H9 (cell line): ENCODE results near the gene LPGAT1. TPM values are rescaled to one million over a fixed set of nuclear protein-coding genes. Genes with fewer than 3 reads are reported as not detected.

Experiments
- DNase-seq: peaks from one replicate; pipeline ENCODE4 v3.0.0-alpha.2; 2017
- H2AFZ ChIP-seq: one replicate; pipeline ENCODE4 v1.6.1; 2013; ENCODE audit warnings: mild to moderate bottlenecking, low read length, control low read depth, moderate library complexity
- H2AK5ac ChIP-seq: 2 replicates; pipeline ENCODE4 v1.6.1; 2013; ENCODE audit warnings: low read length, control low read depth, mixed read lengths; ENCODE audit not compliant: insufficient read length
- H2BK120ac ChIP-seq: one replicate; pipeline ENCODE4 v1.6.1; 2013; ENCODE audit warnings: low read depth, mild to moderate bottlenecking, low read length, control low read depth, inconsistent platforms; ENCODE audit not compliant: poor library complexity, severe bottlenecking
- H2BK12ac ChIP-seq: 2 replicates; pipeline ENCODE4 v1.6.1; 2013; ENCODE audit warnings: low read length, control low read depth, mixed read lengths, low read depth; ENCODE audit not compliant: insufficient read length
- H2BK15ac ChIP-seq: 2 replicates; pipeline ENCODE4 v1.6.1; 2013; ENCODE audit warnings: low read depth, low read length, control low read depth
- H2BK20ac ChIP-seq: one replicate; pipeline ENCODE4 v1.6.1; 2013; ENCODE audit warnings: low read depth, mild to moderate bottlenecking, low read length, control low read depth, inconsistent platforms; ENCODE audit not compliant: poor library complexity, severe bottlenecking
- H2BK5ac ChIP-seq: 2 replicates; pipeline ENCODE4 v1.6.1; 2013; ENCODE audit warnings: low read length, control low read depth, mixed read lengths; ENCODE audit not compliant: insufficient read length
- H3K14ac ChIP-seq: 2 replicates; pipeline ENCODE4 v1.6.1; 2013; ENCODE audit warnings: low read length, control low read depth; ENCODE audit not compliant: insufficient read depth
- H3K18ac ChIP-seq: 2 replicates; pipeline ENCODE4 v1.6.1; 2013; ENCODE audit warnings: low read depth, mild to moderate bottlenecking, mixed read lengths, low read length, control low read depth; ENCODE audit not compliant: insufficient read length
- H3K23ac ChIP-seq: 2 replicates; pipeline ENCODE4 v1.6.1; 2013; ENCODE audit warnings: low read length, control low read depth, mixed read lengths, low read depth; ENCODE audit not compliant: insufficient read length
- H3K23me2 ChIP-seq: 2 replicates; pipeline ENCODE4 v1.6.1; 2013; ENCODE audit warnings: low read depth, mild to moderate bottlenecking, mixed read lengths, low read length, control low read depth; ENCODE audit not compliant: insufficient read length, poor library complexity, severe bottlenecking
- H3K27ac ChIP-seq: 2 replicates; pipeline ENCODE4 v1.5.1; 2013; ENCODE audit warnings: low read length, control low read depth, mixed read lengths, low read depth; ENCODE audit not compliant: insufficient read length
- H3K27me3 ChIP-seq: 2 replicates; pipeline ENCODE4 v1.6.1; 2013; ENCODE audit warnings: low read length, control low read depth, inconsistent platforms; ENCODE audit not compliant: insufficient read depth
- H3K4ac ChIP-seq: 2 replicates; pipeline ENCODE4 v1.6.1; 2013; ENCODE audit warnings: low read depth, mild to moderate bottlenecking, control low read depth, inconsistent platforms, low read length, moderate library complexity
- H3K4me1 ChIP-seq: 2 replicates; pipeline ENCODE4 v1.6.1; 2013; ENCODE audit warnings: low read length, control low read depth, inconsistent platforms; ENCODE audit not compliant: insufficient read depth
- H3K4me2 ChIP-seq: 2 replicates; pipeline ENCODE4 v1.6.1; 2013; ENCODE audit warnings: low read length, control low read depth, mixed read lengths; ENCODE audit not compliant: insufficient read length, insufficient read depth
- H3K56ac ChIP-seq: 2 replicates; pipeline ENCODE4 v1.6.1; 2013; ENCODE audit warnings: low read depth, mild to moderate bottlenecking, mixed read lengths, low read length, control low read depth; ENCODE audit not compliant: insufficient read length
- H3K79me1 ChIP-seq: 2 replicates; pipeline ENCODE4 v1.6.1; 2013; ENCODE audit warnings: low read depth, mild to moderate bottlenecking, moderate library complexity, low read length, control low read depth, inconsistent platforms; ENCODE audit not compliant: insufficient read depth, poor library complexity, severe bottlenecking
- H3K79me2 ChIP-seq: 2 replicates; pipeline ENCODE4 v1.6.1; 2013; ENCODE audit warnings: low read length, control low read depth, inconsistent platforms; ENCODE audit not compliant: insufficient read depth
- H3K9ac ChIP-seq: 2 replicates; pipeline ENCODE4 v1.6.1; 2013; ENCODE audit warnings: low read length, control low read depth, mixed read lengths; ENCODE audit not compliant: insufficient read length; ENCODE audit errors: extremely low read depth
- H3K9me3 ChIP-seq: one replicate; pipeline ENCODE4 v1.6.1; 2013; ENCODE audit warnings: low read depth, low read length, inconsistent platforms; ENCODE audit not compliant: control insufficient read depth
- H3T11ph ChIP-seq: one replicate; pipeline ENCODE4 v1.6.1; 2013; ENCODE audit warnings: mild to moderate bottlenecking, low read length, control low read depth, inconsistent platforms
- H4K20me1 ChIP-seq: one replicate; pipeline ENCODE4 v1.6.1; 2013; ENCODE audit not compliant: control insufficient read depth, insufficient read length, insufficient read depth
- H4K5ac ChIP-seq: 2 replicates; pipeline ENCODE4 v1.6.1; 2013; ENCODE audit warnings: low read depth, mild to moderate bottlenecking, mixed read lengths, low read length, control low read depth; ENCODE audit not compliant: insufficient read length
- H4K8ac ChIP-seq: replicated peaks from 2 replicates; pipeline ENCODE4 v1.6.1; 2013; ENCODE audit warnings: low read length, control low read depth, mixed read lengths, low read depth; ENCODE audit not compliant: insufficient read length
- H4K91ac ChIP-seq: 2 replicates; pipeline ENCODE4 v1.6.1; 2013; ENCODE audit warnings: low read depth, mild to moderate bottlenecking, moderate library complexity, mixed read lengths, low read length, control low read depth; ENCODE audit not compliant: insufficient read length
- H3K27ac Mint-ChIP-seq, 3 experiments: 2 replicates in 2 of 3; 3 replicates in 1 of 3; pipeline ENCODE4 v1.8.0; 2020 to 2021; ENCODE audit warnings: mixed read lengths in 3 of 3, mild to moderate bottlenecking in 1 of 3, moderate library complexity in 1 of 3
- H3K27me3 Mint-ChIP-seq: 2 replicates; pipeline ENCODE4 v1.8.0; 2021; ENCODE audit warnings: low read depth, mild to moderate bottlenecking, moderate library complexity, mixed read lengths
- H3K36me3 Mint-ChIP-seq, 3 experiments: 2 replicates in 2 of 3; 3 replicates in 1 of 3; pipeline ENCODE4 v1.8.0; 2020 to 2021; ENCODE audit warnings: low read depth in 3 of 3, mixed read lengths in 3 of 3; ENCODE audit not compliant: insufficient read depth in 1 of 3
- H3K4me1 Mint-ChIP-seq, 2 experiments: 2 replicates each; pipeline ENCODE4 v1.8.0; 2020; ENCODE audit warnings: mixed read lengths in 2 of 2
- H3K4me3 Mint-ChIP-seq, 2 experiments: 2 replicates in 1 of 2; 3 replicates in 1 of 2; pipeline ENCODE4 v1.8.0; 2020 to 2021; ENCODE audit warnings: mild to moderate bottlenecking in 2 of 2, mixed read lengths in 2 of 2, moderate library complexity in 1 of 2
- H3K9me3 Mint-ChIP-seq, 2 experiments: 2 replicates in 1 of 2; 3 replicates in 1 of 2; pipeline ENCODE4 v1.8.0; 2020; ENCODE audit warnings: mild to moderate bottlenecking in 2 of 2, mixed read lengths in 2 of 2, moderate library complexity in 1 of 2
- WGBS: extraction: QIAGEN DNeasy Blood & Tissue Kit; methylation state at CpG from one replicate; pipeline ENCODE4 v1.1.7; 2013; ENCODE audit warnings: missing lambda C conversion rate, low lambda C conversion rate, mixed read lengths; ENCODE audit not compliant: insufficient read length; ENCODE audit errors: extremely low coverage; 5-methylcytosine and 5-hydroxymethylcytosine counted together
- total RNA-seq: library from RNA; stranded (reverse); gene quantifications from 2 replicates; pipeline ENCODE4 v1.2.1, GENCODE V29; 2021
- TF ChIP-seq, protein P1 (sequence below): fragments of 200-600 bp; sonication (generic); conservative IDR thresholded peaks from 3 replicates; pipeline ENCODE4 v1.8.0; 2021; ENCODE audit warnings: antibody characterized with exemption, mild to moderate bottlenecking

LPGAT1 gene
- total RNA-seq, 1 experiment from 2014 or later, result 12.2 TPM

- no peak overlapping the region for H3K4me2 ChIP-seq
- no CpG with 5 or more reads among the region's 3 CpGs for WGBS
Measured at GRCh38 chr1:211741788-211742187, 88.8 kb downstream of the LPGAT1 start.

More at GRCh38 chr1:211741788-211742187, 88.8 kb downstream of the LPGAT1 start:
- H3K27me3 Mint-ChIP-seq, result no peaks in the 10 kb centered on the region
- Histone ChIP-seq H3T11ph (no peak overlapping the region), H3K18ac (no peak overlapping the region), H4K91ac (no peak overlapping the region), H3K27me3 (no peaks in the 10 kb centered on the region), H2BK15ac (no peak overlapping the region), H2BK12ac (no peak overlapping the region), H3K27ac (no peak overlapping the region), H4K20me1 (no peaks in the 10 kb centered on the region), H4K5ac (no peak overlapping the region), H2BK120ac (no peak overlapping the region), H3K79me1 (no peaks in the 10 kb centered on the region), H3K23ac (no peak overlapping the region), H3K56ac (no peak overlapping the region), H3K9me3 (no peaks in the 10 kb centered on the region), H2BK5ac (no peak overlapping the region), H3K4ac (no peak overlapping the region), H3K79me2 (no peaks in the 10 kb centered on the region), H4K8ac (no peak overlapping the region), H2AFZ (no peak overlapping the region), H3K4me1 (no peaks in the 10 kb centered on the region), H3K14ac (no peak overlapping the region), H2BK20ac (no peak overlapping the region), H3K23me2 (no peaks in the 10 kb centered on the region), H2AK5ac (no peak overlapping the region), H3K9ac (no peak overlapping the region)
- no peak overlapping the region for H3K4me3 Mint-ChIP-seq
- no peaks in the 10 kb centered on the region for H3K9me3 Mint-ChIP-seq
- H3K27ac Mint-ChIP-seq, result no peak overlapping the region
- DNase-seq, result no peak
- peaks cover 12 to 18% of the 10 kb centered on the region in 2 experiments for H3K4me1 Mint-ChIP-seq
- TF ChIP-seq, protein P1, sequence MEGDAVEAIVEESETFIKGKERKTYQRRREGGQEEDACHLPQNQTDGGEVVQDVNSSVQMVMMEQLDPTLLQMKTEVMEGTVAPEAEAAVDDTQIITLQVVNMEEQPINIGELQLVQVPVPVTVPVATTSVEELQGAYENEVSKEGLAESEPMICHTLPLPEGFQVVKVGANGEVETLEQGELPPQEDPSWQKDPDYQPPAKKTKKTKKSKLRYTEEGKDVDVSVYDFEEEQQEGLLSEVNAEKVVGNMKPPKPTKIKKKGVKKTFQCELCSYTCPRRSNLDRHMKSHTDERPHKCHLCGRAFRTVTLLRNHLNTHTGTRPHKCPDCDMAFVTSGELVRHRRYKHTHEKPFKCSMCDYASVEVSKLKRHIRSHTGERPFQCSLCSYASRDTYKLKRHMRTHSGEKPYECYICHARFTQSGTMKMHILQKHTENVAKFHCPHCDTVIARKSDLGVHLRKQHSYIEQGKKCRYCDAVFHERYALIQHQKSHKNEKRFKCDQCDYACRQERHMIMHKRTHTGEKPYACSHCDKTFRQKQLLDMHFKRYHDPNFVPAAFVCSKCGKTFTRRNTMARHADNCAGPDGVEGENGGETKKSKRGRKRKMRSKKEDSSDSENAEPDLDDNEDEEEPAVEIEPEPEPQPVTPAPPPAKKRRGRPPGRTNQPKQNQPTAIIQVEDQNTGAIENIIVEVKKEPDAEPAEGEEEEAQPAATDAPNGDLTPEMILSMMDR, result no peak
- no peaks in the 10 kb centered on the region for H3K36me3 Mint-ChIP-seq
